OCI-M1 (cell line): ENCODE data around the gene SMYD3.

Source experiments
- DNase-seq: peaks from one replicate; lab custom pipeline; 2025; lab: John Stamatoyannopoulos, UW

The SMYD3 gene

DNA sequence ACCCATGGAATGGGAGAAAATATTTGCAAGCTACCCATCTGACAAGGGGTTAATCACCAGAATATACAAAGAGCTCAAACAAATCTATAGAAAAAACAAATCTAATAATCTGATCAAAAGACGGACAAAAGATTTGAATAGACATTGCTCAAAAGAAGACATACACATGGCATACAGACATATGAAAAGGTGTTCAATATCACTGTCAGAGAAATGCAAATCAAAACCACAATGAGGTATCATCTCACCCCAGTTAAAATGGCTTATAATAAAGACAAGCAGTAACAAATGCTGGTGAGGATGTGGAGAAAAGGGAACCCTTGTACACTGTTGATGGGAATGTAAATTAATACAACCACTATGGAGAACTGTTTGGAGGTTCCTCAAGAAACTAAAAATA lies 600.9 kb downstream of the SMYD3 start:
- no peak for DNase-seq

DNA sequence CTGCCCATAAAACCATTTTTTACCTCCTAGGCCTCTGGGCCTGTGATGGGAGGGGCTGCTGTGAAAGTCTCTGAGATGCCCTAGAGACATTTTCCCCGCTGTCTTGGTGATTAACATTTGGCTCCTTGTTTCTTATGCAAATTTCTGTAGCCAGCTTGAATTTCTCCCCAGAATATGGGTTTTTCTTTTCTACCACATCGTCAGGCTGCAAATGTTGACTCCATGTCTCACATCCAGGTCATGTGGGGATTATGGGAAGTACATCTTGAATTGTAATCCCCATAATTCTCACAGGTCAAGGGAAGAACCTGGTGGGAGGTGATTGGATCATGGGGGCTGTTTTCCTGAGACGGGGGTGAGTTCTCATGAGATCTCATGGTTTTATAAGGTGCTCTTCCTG lies 603.2 kb downstream of the SMYD3 start:
- DNase-seq, result no peak

DNA sequence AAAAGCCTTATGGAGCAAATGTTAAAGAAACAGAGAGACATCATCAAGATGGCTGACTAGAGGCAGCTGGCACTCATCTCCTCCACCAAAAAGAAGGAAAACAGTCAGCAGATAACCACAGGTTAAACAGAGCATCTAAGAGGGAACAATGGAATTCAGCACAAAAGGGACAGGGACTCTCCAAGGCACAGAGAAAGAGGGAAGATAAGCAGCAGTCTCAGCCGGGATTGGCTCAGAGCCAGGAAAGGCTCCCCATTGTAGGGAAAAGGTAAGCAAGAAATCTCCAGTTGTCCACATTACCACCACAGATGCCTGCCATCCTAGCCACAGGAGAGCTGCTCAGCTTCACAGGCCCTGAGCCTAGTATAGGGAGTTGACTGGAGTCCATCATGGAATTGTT lies 605.5 kb downstream of the SMYD3 start:
- DNase-seq, result no peak

DNA sequence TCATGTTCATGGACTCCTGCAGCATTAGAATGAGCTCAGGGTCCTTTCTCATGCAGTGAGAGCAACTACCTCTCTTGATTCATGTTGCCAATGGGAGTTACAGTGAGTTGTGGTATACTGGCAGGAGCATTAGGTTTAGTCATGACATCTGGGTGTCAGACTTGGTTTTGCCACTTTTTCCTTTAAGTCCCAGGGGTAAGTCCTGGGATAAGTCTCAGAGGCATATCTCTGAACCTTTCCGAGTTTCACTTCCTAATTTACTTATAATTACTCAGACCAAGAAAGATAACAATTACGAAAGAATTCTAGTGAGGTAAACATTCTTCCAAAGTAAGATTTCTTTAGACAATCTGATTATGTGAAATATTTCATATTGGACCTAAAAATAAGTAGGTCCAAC lies 606.0 kb downstream of the SMYD3 start:
- DNase-seq, result no peak

DNA sequence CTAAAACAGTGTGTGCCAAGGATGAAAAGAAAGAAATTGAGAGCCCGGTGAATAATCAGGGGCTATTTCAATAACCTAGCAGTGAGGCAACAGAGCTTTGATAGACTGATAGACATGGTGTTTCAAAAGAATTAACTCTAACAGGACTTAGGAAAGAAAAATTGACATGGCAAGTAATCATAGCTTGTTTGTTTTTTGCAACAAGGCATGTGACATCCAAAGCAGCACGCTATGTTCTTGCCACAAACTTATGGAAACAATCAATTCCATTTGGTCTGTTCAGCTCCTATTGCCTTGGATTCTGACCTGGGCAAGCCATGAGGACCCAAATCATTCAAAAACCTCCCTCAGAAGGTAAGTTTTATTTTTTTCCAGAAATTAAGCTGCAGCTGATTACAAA lies 608.5 kb downstream of the SMYD3 start:
- DNase-seq, result no peak

DNA sequence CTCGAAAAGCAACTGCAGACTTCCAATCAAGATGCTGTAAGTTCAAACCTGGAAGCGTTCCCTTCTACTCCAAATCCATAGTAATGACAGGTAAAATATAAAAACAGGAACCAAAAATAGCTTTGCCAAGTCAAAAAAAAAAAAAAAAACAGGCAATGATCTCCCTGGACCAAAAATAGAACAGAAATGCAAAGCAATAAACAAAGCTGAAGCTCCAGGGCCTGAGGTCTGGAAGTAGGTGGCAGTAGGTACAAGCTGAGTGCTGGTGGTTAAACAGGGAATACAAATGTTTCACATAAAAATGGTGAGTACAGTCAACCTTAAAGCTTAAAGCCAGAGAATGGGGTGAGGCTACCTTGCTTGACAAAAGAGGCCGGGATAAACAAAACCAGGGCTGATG lies 610.8 kb downstream of the SMYD3 start:
- no peak for DNase-seq

DNA sequence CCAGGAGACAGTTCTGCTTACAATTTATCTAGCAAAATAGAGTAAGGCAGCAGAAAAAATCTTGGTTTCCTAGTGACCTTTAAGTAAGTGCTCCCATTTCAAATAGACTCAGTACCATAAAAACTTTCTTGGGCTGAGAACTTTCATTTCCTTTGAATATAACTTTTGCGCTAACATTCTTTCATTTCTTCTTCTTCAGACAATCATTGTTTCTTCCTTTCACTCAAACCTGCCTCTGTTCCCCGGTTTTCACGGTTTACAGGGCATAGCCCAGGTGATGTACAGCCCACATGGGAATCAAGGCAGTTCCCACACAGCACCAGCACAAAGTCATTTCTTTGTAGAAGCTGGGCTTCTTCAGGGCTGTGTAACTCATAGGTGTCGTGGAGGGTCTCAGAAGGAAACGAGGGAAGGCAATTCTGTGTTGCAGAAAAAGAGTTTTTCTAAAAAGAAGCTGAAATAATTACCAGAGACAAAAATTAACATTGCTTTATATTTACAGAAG lies 611.6 kb downstream of the SMYD3 start:
- no peak for DNase-seq

DNA sequence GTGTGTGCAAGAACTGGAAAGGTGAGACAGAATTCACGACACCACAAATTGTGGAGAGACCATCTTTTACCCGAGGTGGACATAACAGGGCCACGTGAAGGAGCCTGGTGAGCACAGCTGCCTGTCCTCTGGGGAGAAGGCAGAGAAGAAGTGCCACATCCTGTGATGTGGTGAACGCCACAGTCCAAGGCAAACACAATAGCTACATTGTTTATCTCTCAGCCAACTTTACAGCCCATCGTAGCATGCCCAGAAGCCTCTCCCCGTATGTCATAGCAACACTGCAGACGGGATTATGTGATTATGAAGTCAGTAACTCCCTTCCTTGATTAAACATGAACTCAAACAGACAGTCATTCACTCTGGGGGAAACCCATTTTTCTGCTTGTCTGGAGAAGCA lies 612.2 kb downstream of the SMYD3 start:
- DNase-seq, result no peak

DNA sequence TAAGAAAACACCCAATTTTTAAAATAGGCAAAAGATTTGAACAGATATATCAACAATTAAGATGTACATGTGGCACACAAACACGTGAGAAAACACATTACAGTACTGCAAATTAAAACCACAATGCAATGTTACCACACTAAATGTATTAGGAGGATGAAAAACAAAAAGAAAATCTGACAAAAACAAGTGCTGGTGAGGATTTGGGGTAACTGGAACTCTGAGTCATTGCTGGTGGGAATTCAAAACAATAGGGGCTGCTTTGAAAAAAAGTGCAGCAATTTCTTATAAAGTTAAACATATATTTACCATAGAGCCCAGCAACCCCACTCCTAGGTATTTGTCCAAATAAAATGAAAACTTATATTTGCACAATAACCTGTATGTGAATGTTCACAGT lies 614.1 kb downstream of the SMYD3 start:
- no peak for DNase-seq

DNA sequence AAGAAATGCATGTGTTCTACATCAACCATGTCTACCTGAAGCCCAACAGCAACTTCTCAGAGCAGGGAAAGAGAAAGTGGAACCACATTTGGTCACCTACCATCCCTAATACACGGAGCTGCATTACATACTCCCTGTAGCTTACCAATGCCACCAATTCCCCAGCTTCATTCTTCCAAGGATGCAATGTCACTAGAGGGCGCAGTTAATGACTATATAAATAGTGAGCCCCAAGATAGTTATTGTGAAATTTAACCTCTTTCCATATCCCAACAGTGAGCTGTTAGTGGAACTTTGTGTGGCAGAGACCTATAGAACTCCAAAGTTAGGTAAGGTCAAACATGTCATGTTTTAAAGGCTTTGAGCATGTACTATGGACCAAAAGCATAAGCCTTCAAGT lies 618.3 kb downstream of the SMYD3 start:
- DNase-seq, result peak; percentile 76

DNA sequence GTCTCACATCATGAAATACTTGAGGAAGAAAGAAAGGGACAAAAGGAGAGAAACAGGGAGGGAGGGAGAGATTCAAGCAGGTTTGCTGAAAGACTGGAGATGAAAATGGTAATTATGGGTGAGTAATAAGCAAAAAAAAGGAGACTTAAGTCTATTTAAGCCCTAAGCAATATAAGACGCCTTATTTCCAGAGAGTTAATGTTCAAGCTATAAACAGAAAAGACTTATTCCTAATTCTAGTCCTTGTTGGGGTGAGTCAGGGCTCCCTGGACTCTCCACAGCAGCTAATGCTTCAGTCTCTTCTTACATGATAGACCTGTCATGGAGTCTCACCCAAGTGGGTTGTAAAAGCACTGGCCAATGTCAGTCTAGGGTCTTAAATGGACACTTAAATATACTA lies 619.2 kb downstream of the SMYD3 start:
- DNase-seq, result no peak

DNA sequence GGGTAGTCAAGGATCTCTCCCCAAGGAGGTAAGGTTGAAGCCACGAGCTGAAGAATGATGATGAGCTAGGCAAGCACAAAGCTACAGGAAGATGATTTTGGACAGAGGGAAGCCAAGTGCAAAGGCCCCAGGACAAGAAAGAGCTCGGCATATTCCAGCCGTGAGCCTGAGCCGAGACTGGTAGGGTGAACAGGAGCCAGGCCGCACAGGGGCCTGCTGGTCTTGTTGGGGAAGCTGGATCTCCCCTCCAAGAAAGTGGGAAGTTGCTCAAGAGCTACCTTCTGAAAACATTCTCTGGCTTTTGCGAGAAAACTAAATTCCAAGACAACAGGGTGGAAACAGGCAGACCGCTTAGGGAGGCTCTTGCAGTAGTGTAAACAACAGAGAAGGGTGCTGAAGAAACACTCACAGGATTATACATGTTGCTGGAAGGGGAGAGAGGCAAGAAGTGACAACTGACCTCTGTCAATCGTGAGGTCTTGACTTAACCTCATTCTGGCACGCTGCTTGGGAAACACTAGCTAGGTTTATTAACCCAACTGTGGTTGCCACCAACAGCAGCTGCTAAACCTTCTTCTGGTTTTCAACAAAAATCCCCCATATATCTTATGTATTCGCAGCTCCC lies 625.2 kb downstream of the SMYD3 start:
- DNase-seq, result no peak

DNA sequence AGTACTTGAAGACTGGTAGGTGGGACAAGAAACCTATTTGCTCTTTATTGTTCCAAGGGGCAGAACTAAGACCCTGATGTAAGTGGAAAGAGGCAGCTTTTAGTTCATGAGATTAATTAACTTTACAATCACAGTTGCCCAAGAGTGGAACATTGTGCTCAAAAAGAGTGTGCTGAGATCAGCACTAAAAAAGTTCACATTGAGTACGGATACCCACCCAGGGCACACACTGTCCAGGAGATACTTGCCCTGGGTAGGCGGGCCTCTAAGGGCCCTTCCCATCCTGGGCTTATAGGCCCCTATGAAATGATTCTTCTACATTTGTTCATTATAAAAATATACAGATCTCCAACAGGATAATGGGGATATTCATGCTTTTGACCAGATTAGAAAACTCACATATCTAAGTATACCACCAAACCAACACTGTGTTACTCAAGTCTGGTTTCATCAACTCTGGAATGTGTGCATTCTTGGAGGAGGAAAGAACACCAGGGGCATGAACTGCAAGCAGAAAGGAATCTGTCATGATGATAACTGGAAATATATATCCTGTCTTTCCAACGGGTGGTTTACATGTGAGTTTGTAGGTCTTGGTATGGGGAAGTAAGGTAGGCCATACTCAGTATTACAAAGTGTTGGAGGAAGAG lies 626.2 kb downstream of the SMYD3 start:
- no peak for DNase-seq

DNA sequence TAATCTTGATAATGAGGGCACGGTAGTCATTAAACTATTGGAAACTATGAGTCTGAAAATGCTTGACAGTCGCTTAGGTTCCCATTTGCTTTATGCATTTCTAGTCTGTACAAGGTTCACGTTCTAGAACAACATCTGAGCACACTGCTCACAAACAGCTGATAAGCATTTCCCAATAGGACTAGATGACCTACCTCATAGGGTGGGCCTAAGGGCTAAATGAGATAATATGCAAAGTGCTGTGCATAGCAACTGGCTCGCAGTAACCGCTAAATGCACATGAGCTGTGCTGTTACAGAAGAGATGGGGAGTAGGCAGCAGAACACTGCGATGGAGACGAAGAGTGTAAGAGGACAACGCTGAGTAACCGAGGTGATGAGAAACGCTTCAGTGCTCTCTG lies 628.0 kb downstream of the SMYD3 start:
- DNase-seq, result peak; percentile 11

DNA sequence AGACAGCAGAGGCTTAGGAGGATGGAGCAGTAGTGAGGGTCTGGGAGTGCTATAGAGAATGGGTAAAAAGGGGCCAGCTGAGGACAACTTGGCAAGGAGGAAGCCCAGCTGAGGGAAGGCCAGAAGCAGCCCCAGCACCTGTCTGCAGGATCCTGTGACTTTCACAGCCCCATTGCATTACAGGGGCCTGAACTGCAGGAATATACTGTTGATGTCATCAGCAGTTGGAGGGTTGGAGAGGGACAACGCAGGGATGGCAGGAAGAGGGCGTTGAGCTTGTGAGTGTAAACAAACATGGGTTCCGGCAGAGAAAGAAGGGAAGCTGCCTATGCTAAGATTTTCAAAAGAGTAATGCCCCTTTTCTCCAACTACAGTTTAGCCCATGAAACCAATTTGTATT lies 628.5 kb downstream of the SMYD3 start:
- DNase-seq, result no peak

DNA sequence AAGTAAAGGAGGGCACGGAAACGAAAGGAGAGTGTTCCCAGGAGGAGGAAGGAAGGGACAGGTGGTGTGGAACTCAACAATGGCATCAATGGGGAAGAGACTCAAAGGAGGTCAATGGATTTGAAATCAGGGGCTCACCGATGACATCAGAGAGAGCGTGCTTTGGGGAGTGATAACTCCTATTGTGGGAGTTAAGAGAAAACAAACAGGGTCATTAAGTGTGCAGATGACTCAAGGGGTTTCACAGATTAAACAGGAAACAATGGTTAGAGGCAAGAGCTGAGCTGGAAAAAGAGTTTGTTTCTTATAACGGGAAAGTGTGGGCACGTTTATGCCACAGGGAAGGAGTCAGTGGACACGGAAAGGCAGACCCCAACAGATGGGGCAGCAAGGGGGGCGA lies 629.1 kb downstream of the SMYD3 start:
- no peak for DNase-seq

DNA sequence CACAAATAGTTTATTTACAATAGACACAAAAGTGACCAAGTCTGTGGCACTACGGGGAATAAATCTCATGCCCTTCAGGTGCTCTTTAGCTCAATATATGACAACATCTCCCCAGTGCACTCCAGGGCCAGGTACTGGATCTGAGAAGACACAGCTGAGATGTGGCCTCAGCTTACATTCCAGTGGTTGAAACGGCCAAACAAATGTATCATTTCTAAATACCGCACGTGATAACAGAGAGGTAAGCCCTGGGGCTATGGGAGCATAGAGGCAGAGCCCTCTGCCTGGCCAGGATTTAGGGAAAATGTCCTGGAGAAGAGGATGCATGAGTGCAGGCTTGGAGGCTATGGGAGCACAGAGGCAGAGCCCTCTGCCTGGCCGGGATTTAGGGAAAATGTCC lies 630.5 kb downstream of the SMYD3 start:
- DNase-seq, result no peak

DNA sequence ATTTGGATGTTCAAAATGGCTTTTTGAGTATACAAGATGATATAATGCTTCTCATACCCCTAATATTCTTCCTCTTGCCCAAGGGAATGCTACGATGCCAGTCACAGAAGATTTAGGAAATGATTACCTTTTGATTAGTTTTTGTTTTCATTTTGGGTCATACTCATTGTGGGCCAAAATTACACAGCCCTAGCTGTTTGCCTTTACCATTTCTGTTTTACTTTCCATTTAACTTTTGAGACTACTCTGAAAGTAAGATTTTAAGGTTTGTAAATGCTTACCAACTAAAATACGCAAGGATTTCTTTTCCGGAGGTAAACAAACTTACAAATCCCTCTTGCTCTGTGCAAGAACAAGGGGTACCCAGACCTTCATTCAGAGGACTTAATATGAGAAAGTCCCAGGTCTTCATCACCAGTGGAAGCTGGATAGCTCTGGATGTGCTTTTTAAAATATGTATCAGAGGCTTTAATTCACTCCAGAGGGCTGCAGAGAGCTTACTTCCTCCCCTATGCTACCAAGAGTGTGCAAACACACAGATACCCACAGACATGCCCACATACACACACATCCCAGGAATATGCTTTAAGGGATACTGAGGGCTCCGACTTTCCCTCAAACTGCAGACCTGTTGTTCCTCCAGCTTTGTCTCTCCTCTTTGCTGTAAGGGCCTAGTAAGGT lies 631.4 kb downstream of the SMYD3 start:
- DNase-seq, result no peak

DNA sequence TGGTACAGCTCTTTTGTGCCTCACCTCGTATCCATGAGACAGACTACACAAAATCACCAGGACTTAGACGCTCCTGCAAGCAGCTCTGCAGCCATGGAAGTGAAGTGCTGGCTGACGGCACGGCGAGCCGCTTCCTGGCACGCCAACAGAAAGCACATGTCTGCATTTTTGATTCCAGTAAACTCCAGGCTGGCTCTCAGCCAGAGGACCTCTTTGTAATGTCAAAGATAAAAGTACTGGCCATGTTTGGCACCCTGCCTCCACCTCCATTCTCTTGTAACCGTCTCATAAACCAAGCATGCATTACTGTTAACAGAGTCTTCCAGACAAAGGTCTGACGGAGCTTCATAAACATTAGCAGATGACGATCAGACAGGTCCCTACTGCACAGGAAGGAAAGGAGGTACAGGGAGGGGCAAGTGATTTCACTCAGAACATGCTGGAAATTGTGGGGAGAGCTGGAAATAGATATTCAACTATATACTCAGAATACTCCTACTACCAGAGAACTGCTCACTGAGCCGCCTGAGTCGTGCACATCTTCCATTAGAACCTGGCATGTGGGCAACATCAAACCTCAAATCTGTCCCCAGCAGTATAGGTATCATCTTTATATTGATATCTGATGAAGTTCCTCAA lies 632.0 kb downstream of the SMYD3 start:
- DNase-seq, result peak; percentile 63

DNA sequence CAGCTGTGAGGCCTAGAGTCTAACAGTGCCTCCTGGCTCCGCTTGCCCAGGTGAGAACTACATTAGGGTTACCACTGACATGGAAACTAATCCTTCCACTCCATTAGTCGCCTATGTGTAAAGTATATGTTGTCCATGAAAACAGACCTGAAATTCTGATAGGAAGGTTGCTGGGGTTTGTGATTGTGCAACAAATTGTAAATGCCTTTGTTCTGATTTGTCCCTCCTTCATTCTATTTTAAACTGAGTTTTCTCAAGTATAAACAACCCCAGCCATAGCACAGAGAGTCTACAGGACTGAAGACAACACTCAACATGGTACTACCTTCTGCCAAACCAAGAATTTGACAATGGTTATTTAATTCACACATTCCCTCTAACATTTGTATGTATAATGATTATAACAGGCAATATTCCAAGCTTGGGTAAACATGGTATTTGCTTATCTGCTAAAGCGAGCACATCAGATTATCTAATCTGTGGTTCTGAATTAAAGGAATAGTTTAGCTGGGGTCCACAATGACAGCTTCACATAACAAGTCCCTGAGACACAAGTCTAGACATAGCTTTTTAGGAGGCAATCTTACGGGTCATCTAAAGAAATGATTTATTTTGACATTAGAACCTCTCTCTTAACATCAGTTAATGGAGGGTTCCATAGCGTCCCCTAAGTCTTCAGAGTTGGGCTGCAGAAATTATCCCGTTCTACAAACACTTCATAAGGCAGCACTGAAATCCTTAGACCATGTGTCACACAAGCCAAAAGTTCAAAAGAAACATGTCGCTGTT lies 633.0 kb downstream of the SMYD3 start:
- no peak for DNase-seq

DNA sequence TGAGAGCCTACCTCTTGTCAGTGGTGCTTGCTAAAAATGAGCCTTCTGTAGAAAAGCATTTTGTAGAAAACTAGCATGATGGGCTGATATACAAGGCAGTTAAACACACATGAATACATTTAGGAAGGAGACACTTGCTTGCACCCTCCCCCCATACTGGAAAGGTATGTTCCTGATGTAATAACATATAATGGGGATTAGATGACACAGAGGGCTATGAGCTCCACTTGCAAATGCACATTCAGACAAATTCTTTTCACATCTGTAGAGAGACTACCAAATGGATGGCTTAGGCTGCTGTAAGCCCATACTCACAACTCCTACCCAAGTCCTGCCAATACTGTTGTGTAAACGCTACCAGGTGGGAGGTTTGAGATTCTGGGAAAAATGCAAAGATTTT lies 634.0 kb downstream of the SMYD3 start:
- DNase-seq, result no peak

DNA sequence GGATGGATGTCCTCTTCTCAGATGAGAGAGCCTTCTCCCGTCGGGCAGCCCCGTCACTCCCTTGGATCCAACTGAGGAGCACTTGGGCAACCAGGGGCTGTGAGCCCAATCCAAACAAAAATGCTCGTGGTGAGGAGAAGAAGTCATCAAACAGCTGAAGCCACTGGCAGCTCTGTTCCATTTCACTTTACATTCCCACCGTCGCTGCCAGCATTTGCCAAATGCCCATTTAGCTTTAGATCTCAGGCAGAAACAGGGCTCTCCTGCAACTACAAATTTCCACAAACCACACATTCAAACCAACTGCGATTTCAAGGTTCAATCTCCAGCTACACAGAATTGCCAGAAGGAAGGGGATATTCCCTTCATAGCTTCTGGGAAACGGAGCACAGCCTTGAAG lies 634.6 kb downstream of the SMYD3 start:
- no peak for DNase-seq
